ENCODE measurements around the gene FBXL16. TPM values are rescaled to one million over a fixed set of nuclear protein-coding genes. Genes with fewer than 3 reads are reported as not detected.

Gene FBXL16
- polyA plus RNA-seq, 1 donor from 2014 or later: 3.4 TPM

GRCh38 chr16:678209-678857 lies 27.3 kb downstream of the FBXL16 start:
- no peak overlapping the region for H3K9ac ChIP-seq (ENCODE audit: low read length)
- no peak overlapping the region for H3K27ac ChIP-seq (ENCODE audit: low read length)

DNA sequence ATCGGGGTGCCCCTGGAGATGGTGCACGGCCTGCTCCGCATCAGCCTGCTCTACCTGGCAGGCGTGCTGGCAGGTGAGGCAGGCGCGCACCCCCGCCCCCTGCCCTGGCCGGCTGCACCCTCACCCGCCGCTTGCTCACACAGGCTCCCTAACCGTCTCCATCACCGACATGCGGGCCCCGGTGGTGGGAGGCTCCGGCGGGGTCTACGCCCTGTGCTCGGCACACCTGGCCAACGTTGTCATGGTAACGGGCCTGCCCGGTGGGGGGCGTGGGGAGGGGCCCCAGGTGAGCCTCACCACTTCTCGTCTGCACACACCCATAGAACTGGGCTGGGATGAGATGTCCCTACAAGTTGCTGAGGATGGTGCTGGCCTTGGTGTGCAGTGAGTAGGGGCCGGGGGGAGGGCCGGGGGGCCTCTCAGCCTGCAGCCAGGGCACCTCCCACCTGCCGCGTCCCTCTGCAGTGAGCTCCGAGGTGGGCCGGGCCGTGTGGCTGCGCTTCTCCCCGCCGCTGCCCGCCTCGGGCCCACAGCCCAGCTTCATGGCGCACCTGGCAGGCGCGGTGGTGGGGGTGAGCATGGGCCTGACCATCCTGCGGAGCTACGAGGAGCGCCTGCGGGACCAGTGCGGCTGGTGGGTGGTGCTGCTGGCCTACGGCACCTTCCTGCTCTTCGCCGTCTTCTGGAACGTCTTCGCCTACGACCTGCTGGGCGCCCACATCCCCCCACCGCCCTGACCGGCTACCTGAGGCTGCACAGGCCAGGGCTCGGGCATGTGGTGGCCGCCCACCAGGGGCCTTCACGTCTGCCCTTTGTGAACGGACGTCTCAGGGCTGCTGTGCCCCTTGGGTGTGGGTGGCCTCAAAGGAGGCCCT lies 28.0 kb downstream of the FBXL16 start:
- no peaks in the 10 kb centered on the region for H3F3A ChIP-seq (ENCODE audit: insufficient read depth, low read length, poor library complexity, severe bottlenecking)
- peaks cover 14% of the 10 kb centered on the region for H3K79me2 ChIP-seq (replicated peaks; ENCODE audit: insufficient read depth, low read length)
- H2AFZ ChIP-seq (ENCODE audit: low read depth, low read length): no peak overlapping the region
- H3K4me3 ChIP-seq (ENCODE audit: low read length): no peak overlapping the region
- H3K4me2 ChIP-seq (ENCODE audit: low read length): no peak overlapping the region
- peaks cover 3% of the 10 kb centered on the region for H3K27me3 ChIP-seq (ENCODE audit: insufficient read depth, low read depth, low read length)
- no peak overlapping the region for H3K27ac ChIP-seq (ENCODE audit: low read length)
- H3K9ac ChIP-seq (ENCODE audit: low read length): no peak overlapping the region
- no peaks in the 10 kb centered on the region for H3K9me2 ChIP-seq (ENCODE audit: insufficient read depth, low read length)
- peaks cover 6% of the 10 kb centered on the region for H4K20me1 ChIP-seq (ENCODE audit: insufficient read depth)
- TF ChIP-seq EZH2 (IDR thresholded peaks at IDR 0.05; ENCODE audit: borderline replicate concordance, insufficient read depth, low read length, poor library complexity, severe bottlenecking) (no peak), POLR2AphosphoS5 (IDR thresholded peaks at IDR 0.05) (no peak)
- no peaks in the 10 kb centered on the region for H3K36me3 ChIP-seq (ENCODE audit: insufficient read depth, low read length)
- no peaks in the 10 kb centered on the region for H3K9me3 ChIP-seq (ENCODE audit: low read length)

More at GRCh38 chr16:678209-678857, 27.3 kb downstream of the FBXL16 start:
- TF ChIP-seq TAF1 (IDR thresholded peaks at IDR 0.05; ENCODE audit: low read depth) (no peak), RAD21 (conservative IDR thresholded peaks at IDR 0.05) (no peak), SMC3 (conservative IDR thresholded peaks at IDR 0.05; ENCODE audit: poor library complexity) (no peak), EP300 (conservative IDR thresholded peaks at IDR 0.05; ENCODE audit: poor library complexity, severe bottlenecking) (no peak)
- Histone ChIP-seq H3K27me3 (ENCODE audit: insufficient read depth, low read depth, low read length) (peaks cover 3% of the 10 kb centered on the region), H3F3A (ENCODE audit: insufficient read depth, low read length, poor library complexity, severe bottlenecking) (no peaks in the 10 kb centered on the region), H3K9me3 (ENCODE audit: low read length) (no peaks in the 10 kb centered on the region), H4K20me1 (ENCODE audit: insufficient read depth) (peaks cover 6% of the 10 kb centered on the region), H3K4me3 (ENCODE audit: low read length) (no peak overlapping the region), H3K4me2 (ENCODE audit: low read length) (no peak overlapping the region), H3K36me3 (ENCODE audit: insufficient read depth, low read length) (no peaks in the 10 kb centered on the region), H3K79me2 (replicated peaks; ENCODE audit: insufficient read depth, low read length) (peaks cover 18% of the 10 kb centered on the region), H3K9me2 (ENCODE audit: insufficient read depth, low read length) (no peaks in the 10 kb centered on the region), H2AFZ (ENCODE audit: low read depth, low read length) (no peak overlapping the region)

DNA sequence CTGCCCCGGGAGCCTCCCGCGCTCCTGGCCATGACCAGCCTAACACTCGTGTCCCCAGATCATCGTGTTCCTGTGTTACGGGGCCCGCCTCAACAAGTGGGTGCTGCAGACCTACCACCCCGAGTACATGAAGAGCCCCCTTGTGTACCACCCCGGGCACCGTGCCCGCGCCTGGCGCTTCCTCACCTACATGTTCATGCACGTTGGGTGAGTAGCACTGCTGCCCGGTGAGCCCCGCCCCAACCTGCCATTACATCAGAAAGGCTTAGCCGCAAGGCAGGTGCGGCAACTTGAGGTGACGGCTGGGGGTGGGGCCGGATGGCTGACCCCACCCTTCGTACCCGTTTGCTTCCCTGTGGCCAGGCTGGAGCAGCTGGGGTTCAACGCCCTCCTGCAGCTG lies 28.7 kb downstream of the FBXL16 start:
- no peak for TF ChIP-seq REST (IDR thresholded peaks at IDR 0.05; ENCODE audit: borderline replicate concordance)
- no peak for TF ChIP-seq TAF1 (IDR thresholded peaks at IDR 0.05; ENCODE audit: low read depth)
- TF ChIP-seq EZH2 (IDR thresholded peaks at IDR 0.05; ENCODE audit: borderline replicate concordance, insufficient read depth, low read length, poor library complexity, severe bottlenecking): no peak
- no peak for TF ChIP-seq MXI1 (conservative IDR thresholded peaks at IDR 0.05; ENCODE audit: poor library complexity, severe bottlenecking)
- TF ChIP-seq SMC3 (conservative IDR thresholded peaks at IDR 0.05; ENCODE audit: poor library complexity): no peak
- TF ChIP-seq RAD21 (conservative IDR thresholded peaks at IDR 0.05): no peak
- no peak for TF ChIP-seq EP300 (conservative IDR thresholded peaks at IDR 0.05; ENCODE audit: poor library complexity, severe bottlenecking)
- peaks cover 3% of the 10 kb centered on the region for H3K27me3 ChIP-seq (ENCODE audit: insufficient read depth, low read depth, low read length)
- H3K9me2 ChIP-seq (ENCODE audit: insufficient read depth, low read length): no peaks in the 10 kb centered on the region
- no peaks in the 10 kb centered on the region for H3K36me3 ChIP-seq (ENCODE audit: insufficient read depth, low read length)
- H3K9ac ChIP-seq (ENCODE audit: low read length): no peak overlapping the region
- H4K20me1 ChIP-seq (ENCODE audit: insufficient read depth): peaks cover 6% of the 10 kb centered on the region
- no peak overlapping the region for H3K4me2 ChIP-seq (ENCODE audit: low read length)
- no peak overlapping the region for H3K27ac ChIP-seq (ENCODE audit: low read length)
- H3K79me2 ChIP-seq (replicated peaks; ENCODE audit: insufficient read depth, low read length): peaks cover 11% of the 10 kb centered on the region
- H2AFZ ChIP-seq (ENCODE audit: low read depth, low read length): no peak overlapping the region
- no peaks in the 10 kb centered on the region for H3F3A ChIP-seq (ENCODE audit: insufficient read depth, low read length, poor library complexity, severe bottlenecking)
- H3K4me3 ChIP-seq (ENCODE audit: low read length): no peak overlapping the region
- no peaks in the 10 kb centered on the region for H3K9me3 ChIP-seq (ENCODE audit: low read length)
